ENCODE results near the gene PAEP. TPM values are rescaled to one million over a fixed set of nuclear protein-coding genes. Genes with fewer than 3 reads are reported as not detected.

The PAEP gene
- total and polyA plus RNA-seq, 7 donors: not detected

GRCh38 chr9:135589596-135590485, 28.3 kb downstream of the PAEP start:
- intact Hi-C loops (cut with DNase I): no loop called here
- Histone ChIP-seq H3K4me1 (no peaks in the 10 kb centered on the region), H3K27ac (no peak overlapping the region), H3K4me3 (no peak overlapping the region), H3K36me3 (no peaks in the 10 kb centered on the region), H3K9me3 (peaks cover 0 to 2% (median 0%) of the 10 kb centered on the region in 4 donors), H3K27me3 (peaks cover 0 to 11% (median 3%) of the 10 kb centered on the region in 3 donors)
- TF ChIP-seq POLR2A (IDR thresholded peaks at IDR 0.05) (no peak), EP300 (IDR thresholded peaks at IDR 0.05) (no peak), POLR2AphosphoS5 (IDR thresholded peaks at IDR 0.05) (no peak)
- TF ChIP-seq, protein P1, sequence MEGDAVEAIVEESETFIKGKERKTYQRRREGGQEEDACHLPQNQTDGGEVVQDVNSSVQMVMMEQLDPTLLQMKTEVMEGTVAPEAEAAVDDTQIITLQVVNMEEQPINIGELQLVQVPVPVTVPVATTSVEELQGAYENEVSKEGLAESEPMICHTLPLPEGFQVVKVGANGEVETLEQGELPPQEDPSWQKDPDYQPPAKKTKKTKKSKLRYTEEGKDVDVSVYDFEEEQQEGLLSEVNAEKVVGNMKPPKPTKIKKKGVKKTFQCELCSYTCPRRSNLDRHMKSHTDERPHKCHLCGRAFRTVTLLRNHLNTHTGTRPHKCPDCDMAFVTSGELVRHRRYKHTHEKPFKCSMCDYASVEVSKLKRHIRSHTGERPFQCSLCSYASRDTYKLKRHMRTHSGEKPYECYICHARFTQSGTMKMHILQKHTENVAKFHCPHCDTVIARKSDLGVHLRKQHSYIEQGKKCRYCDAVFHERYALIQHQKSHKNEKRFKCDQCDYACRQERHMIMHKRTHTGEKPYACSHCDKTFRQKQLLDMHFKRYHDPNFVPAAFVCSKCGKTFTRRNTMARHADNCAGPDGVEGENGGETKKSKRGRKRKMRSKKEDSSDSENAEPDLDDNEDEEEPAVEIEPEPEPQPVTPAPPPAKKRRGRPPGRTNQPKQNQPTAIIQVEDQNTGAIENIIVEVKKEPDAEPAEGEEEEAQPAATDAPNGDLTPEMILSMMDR (IDR thresholded peaks at IDR 0.05): no peak
- peak; percentile 44 for DNase-seq
- 67 to 73% methylated on average over 15 of the region's 15 CpGs for WGBS, 2 donors

GRCh38 chr9:135590486-135591079, 29.0 kb downstream of the PAEP start:
- TF ChIP-seq POLR2AphosphoS5 (IDR thresholded peaks at IDR 0.05) (no peak), EP300 (IDR thresholded peaks at IDR 0.05) (no peak), POLR2A (IDR thresholded peaks at IDR 0.05) (no peak)
- TF ChIP-seq, protein P1 (IDR thresholded peaks at IDR 0.05): no peak
- DNase-seq: no peak
- no peaks in the 10 kb centered on the region for H3K4me1 ChIP-seq
- no peak overlapping the region for H3K4me3 ChIP-seq
- H3K9me3 ChIP-seq: peaks cover 0 to 3% (median 0%) of the 10 kb centered on the region in 4 donors
- no peak overlapping the region for H3K27ac ChIP-seq
- peaks cover 0 to 11% (median 3%) of the 10 kb centered on the region in 3 donors for H3K27me3 ChIP-seq
- intact Hi-C loops (cut with DNase I): no loop called here
- H3K36me3 ChIP-seq: no peaks in the 10 kb centered on the region
- WGBS, 2 donors: 72 to 82% methylated on average over 25 of the region's 25 CpGs

DNA sequence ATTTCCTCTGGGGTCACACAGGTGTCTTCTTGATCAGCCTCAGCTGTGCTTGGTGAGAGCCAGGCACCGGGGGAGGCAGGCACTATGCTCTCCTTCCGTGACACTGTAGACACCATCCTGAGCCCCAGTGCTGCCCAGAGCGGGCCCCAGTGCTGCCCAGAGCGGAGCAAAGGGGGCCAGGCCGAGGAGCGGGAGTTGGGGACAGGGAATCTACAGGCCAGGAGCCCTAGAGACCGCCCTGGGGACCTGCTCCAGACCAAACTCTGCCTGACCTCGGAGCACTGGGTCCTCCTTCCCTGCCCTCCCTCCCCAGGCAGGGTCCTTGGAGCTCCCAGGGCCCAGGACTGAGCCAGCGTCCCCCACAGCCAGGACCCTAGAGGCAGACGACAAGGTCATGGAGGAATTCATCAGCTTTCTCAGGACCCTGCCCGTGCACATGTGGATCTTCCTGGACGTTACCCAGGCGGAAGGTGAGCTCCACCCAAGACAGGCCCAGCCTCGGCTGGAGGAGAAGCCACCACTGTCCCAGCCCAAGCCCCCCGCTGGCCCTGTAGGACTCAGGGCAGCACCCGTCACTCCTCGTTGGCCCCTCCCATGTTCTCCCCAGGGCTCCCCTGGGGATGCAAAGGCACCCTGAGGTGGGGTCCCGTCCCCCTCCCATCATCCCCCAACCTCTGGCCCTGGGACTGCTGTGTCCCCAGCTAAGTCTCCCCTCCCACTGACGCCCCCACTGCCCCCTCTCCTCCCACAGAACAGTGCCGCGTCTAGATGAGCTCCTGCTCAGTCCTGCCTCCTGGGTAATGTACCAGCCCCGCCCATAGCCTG, 30.2 kb downstream of the PAEP start:
- 63 to 79% methylated on average over 22 of the region's 22 CpGs for WGBS, 2 donors
- Histone ChIP-seq H3K27ac (no peak overlapping the region), H3K4me1 (no peaks in the 10 kb centered on the region), H3K36me3 (no peaks in the 10 kb centered on the region), H3K27me3 (peaks cover 0 to 11% (median 3%) of the 10 kb centered on the region in 3 donors), H3K4me3 (no peak overlapping the region), H3K9me3 (peaks cover 0 to 3% (median 1%) of the 10 kb centered on the region in 4 donors)
- TF ChIP-seq, protein P1 (IDR thresholded peaks at IDR 0.05): no peak
- TF ChIP-seq POLR2A (IDR thresholded peaks at IDR 0.05): no peak
- TF ChIP-seq EP300 (IDR thresholded peaks at IDR 0.05): no peak
- no peak for TF ChIP-seq POLR2AphosphoS5 (IDR thresholded peaks at IDR 0.05)
- DNase-seq: peak; percentile 45
- intact Hi-C loops (cut with DNase I): no loop called here

GRCh38 chr9:135592331-135592590, 30.7 kb downstream of the PAEP start:
- 70 to 76% methylated on average over 5 of the region's 5 CpGs for WGBS, 2 donors
- intact Hi-C loops (cut with DNase I): no loop called here
- no peaks in the 10 kb centered on the region for H3K36me3 ChIP-seq
- no peak overlapping the region for H3K27ac ChIP-seq
- peaks cover 0 to 11% (median 6%) of the 10 kb centered on the region in 3 donors for H3K27me3 ChIP-seq
- no peaks in the 10 kb centered on the region for H3K4me1 ChIP-seq
- DNase-seq: no peak
- TF ChIP-seq, protein P1 (IDR thresholded peaks at IDR 0.05): no peak
- TF ChIP-seq POLR2AphosphoS5 (IDR thresholded peaks at IDR 0.05) (no peak), EP300 (IDR thresholded peaks at IDR 0.05) (no peak), POLR2A (IDR thresholded peaks at IDR 0.05) (no peak)
- H3K4me3 ChIP-seq: no peak overlapping the region
- peaks cover 0 to 3% (median 1%) of the 10 kb centered on the region in 4 donors for H3K9me3 ChIP-seq
